HG03280 (cell line): ENCODE results near the gene ST6GALNAC5.

Experiments
- ATAC-seq: cut with Tn5 transposase; IDR thresholded peaks from one replicate; pipeline ENCODE4 v1.9.1; 2021; ENCODE audit warnings: mild to moderate bottlenecking, moderate library complexity; ENCODE audit not compliant: unreplicated experiment

ST6GALNAC5 gene

DNA sequence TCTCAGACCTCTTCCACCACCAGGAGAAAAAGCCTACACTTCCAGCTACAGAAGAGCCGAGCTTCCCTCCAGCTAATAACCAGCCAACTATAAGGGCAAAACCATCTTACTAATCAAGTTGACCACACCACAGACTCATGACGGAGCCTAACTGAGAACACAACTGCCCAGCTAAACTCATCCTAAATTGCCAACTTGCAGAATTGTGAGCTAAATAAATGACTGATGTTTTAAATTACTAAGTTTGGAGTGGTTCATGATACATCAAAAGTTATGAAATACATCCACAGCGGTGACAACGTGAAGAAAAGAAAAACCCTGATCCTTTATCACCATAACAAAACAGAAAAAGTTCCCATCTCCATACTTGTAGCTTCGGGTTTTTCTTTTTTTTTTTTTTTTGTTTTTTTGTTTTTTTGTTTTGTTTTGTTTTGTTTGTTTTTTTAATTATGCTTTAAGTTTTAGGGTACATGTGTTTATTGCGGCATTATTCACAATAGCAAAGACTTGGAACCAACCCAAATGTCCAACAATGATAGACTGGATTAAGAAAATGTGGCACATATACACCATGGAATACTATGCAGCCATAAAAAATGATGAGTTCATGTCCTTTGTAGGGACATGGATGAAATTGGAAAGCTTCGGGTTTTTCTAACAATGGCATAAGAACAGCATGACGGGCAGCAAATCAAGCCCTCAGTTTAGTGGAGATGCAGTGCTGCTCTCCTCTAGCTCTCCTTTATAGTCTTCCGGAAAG lies 229.4 kb downstream of the ST6GALNAC5 start:
- no peak for ATAC-seq

DNA sequence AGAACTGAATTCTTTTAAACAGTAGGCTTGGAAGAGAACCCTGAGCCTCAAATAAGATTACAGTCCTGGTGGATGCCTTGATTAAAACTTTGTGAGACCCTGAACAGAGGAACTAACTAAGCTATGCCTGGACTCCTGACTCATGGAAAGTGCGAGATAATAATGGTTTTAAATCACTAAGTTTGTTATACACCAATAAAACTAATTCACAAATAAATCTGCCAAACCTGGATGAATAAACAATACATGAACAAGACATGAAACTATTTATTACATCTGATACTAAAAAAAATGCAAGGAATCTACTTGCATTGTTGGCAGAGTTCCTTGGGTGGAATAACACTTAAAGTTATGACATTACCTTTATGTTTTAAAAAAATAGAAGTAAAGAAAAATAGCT lies 233.6 kb downstream of the ST6GALNAC5 start:
- no peak for ATAC-seq

DNA sequence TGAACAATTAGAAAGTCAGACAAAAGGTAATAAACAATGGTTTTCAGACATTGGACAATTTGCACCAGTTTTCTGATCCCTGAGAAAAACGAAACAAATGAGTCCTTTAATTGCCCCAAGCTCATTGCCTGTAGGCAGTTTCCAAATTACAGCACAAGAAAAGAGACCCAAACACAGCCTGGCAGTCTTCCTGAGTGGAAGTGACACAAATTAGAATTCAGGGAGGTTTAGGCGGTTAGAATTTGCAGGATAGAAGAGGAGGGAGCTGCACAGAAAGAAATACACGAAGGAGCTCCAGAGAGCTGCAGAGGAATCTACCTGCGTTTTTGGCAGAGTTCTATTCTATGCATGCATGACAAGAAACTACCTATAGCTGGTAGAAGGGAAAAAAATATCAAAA lies 236.2 kb downstream of the ST6GALNAC5 start:
- ATAC-seq, result no peak

DNA sequence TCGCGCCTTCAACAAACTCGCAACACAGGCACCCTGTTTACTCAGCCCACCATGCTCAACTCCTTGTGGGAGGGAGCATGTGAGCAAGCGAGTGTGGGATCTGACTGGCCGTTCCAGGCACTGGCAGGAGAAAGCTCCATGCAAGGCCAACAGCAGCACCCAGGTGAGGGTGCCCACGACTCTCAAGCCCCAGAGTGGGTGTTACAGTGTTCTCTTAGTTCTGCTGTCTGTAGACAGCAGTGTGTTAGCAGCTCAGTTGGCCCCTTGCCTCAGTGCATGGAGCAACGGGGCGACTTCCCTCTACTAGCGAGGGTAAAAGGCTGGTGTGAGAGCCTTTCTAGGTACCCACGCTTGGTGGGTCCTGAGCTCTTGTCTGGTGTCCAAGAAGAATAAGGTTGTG lies 237.4 kb downstream of the ST6GALNAC5 start:
- ATAC-seq, result no peak
